ENCODE results near the gene ADAM30. TPM values are rescaled to one million over a fixed set of nuclear protein-coding genes. Genes with fewer than 3 reads are reported as not detected.

Gene ADAM30
- total RNA-seq (ENCODE audit: low replicate concordance), result not detected in 2 replicates
- long read RNA-seq, result 0 reads

DNA sequence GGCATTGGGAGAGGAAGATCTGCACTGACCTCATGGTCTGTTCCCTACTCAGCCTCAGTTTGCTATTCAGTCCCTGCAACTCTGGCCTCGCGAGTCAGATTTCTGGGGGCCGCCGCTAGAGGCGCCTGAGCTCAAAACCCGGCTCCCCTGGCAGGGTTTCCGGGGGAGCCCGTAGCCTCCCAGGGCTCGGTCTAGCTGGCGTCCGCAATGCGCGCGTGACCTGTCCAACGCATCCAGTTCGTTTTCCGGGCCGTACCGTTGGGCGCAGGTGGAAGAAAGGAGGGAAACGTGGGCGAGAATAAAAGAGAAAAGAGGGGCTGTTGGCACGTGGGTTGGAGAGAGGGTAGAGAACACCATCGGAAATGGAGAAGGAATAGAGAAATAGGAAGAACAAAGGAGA, at the start of gene ADAM30:
Gene ADAM30, minus strand, starts transcription at position 213 of the 400 bp plus-strand sequence. Its CDS starts 179 bp downstream, at position 34.
- Mint-ChIP-seq H3K4me1 (ENCODE audit: unreplicated experiment) (no peaks in the 10 kb centered on the region), H3K4me3 (peak within 1 kb of the TSS; percentile 46), H3K27me3 (peaks cover 11% of the 10 kb centered on the region), H3K36me3 (no peaks in the 10 kb centered on the region), H3K9me3 (no peaks in the 10 kb centered on the region), H3K27ac (no peak within 1 kb of the TSS)
- no peak for DNase-seq (ENCODE audit: extremely low spot score, unreplicated experiment)
- TF ChIP-seq, protein P1, sequence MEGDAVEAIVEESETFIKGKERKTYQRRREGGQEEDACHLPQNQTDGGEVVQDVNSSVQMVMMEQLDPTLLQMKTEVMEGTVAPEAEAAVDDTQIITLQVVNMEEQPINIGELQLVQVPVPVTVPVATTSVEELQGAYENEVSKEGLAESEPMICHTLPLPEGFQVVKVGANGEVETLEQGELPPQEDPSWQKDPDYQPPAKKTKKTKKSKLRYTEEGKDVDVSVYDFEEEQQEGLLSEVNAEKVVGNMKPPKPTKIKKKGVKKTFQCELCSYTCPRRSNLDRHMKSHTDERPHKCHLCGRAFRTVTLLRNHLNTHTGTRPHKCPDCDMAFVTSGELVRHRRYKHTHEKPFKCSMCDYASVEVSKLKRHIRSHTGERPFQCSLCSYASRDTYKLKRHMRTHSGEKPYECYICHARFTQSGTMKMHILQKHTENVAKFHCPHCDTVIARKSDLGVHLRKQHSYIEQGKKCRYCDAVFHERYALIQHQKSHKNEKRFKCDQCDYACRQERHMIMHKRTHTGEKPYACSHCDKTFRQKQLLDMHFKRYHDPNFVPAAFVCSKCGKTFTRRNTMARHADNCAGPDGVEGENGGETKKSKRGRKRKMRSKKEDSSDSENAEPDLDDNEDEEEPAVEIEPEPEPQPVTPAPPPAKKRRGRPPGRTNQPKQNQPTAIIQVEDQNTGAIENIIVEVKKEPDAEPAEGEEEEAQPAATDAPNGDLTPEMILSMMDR (conservative IDR thresholded peaks at IDR 0.05), result no peak

DNA sequence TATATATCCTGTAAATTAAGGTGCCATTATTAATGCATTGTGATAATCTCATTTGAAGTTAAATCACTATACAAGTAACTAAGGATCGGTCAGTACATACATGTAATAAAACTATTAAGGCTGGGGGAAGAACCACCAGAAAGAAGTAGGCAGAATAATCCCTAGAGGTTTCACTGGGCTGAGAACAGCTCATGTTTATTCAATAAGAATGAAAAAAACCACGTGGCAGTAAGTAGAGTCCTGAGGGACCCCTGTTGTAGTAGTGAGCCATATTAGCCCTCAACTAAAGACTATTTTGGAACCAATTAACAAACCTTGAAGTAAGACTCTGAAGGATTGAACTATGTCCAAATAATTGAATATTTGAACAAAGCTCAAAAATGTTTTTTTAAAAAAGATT, 46.9 kb upstream of the ADAM30 start:
- H3K27me3 Mint-ChIP-seq, result no peaks in the 10 kb centered on the region
- no peaks in the 10 kb centered on the region for H3K4me1 Mint-ChIP-seq (ENCODE audit: unreplicated experiment)
- TF ChIP-seq, protein P1 (conservative IDR thresholded peaks at IDR 0.05), result no peak
- no peak for DNase-seq (ENCODE audit: extremely low spot score, unreplicated experiment)
- H3K4me3 Mint-ChIP-seq, result no peak overlapping the region
- H3K27ac Mint-ChIP-seq, result no peak overlapping the region
- H3K9me3 Mint-ChIP-seq, result no peaks in the 10 kb centered on the region
- peaks cover 32% of the 10 kb centered on the region for H3K36me3 Mint-ChIP-seq

DNA sequence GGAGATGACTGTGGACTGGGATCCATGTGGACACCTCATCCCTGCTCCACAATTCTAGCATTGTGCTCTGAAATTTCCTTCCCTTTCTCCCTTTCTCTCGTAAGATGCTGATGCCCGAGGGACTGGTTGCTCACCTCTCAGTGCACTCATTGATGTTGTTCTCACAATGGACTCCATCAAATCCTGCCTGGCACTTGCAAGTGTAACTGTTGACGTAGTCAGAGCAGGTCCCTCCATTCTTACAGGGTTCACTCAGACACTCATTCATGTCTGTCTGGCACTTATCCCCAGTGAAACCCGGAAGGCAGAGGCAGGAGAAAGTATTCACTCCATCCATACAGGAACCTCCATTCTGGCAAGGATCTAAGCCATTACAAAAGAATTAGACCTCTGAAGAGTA, 45.1 kb upstream of the ADAM30 start:
- H3K4me1 Mint-ChIP-seq (ENCODE audit: unreplicated experiment), result no peaks in the 10 kb centered on the region
- H3K36me3 Mint-ChIP-seq, result peaks cover 42% of the 10 kb centered on the region
- H3K9me3 Mint-ChIP-seq, result no peaks in the 10 kb centered on the region
- no peaks in the 10 kb centered on the region for H3K27me3 Mint-ChIP-seq
- TF ChIP-seq, protein P1 (conservative IDR thresholded peaks at IDR 0.05), result no peak
- no peak for DNase-seq (ENCODE audit: extremely low spot score, unreplicated experiment)
- H3K4me3 Mint-ChIP-seq, result no peak overlapping the region
- no peak overlapping the region for H3K27ac Mint-ChIP-seq

DNA sequence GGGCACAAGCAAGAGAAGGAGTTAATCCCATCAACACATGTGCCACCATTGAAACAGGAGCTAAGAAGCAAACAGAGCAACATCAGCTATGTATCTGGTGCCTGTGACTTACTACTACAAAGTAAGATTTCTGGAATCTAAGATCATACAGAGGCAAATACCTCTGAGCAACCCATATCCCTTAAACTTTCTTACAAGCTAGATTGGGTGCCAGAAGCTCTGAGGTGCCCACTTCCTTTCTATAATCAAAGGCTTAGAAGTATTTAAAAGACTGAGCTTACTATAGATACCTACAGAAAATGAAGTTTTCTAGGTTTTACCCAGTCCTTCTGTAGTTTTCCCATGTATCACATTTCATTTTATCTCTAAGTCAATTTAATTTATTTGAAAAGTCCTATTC, 44.4 kb upstream of the ADAM30 start:
- no peak for DNase-seq (ENCODE audit: extremely low spot score, unreplicated experiment)
- TF ChIP-seq, protein P1 (conservative IDR thresholded peaks at IDR 0.05), result no peak
- no peaks in the 10 kb centered on the region for H3K27me3 Mint-ChIP-seq
- H3K27ac Mint-ChIP-seq, result no peak overlapping the region
- no peak overlapping the region for H3K4me3 Mint-ChIP-seq
- peaks cover 47% of the 10 kb centered on the region for H3K36me3 Mint-ChIP-seq
- no peaks in the 10 kb centered on the region for H3K9me3 Mint-ChIP-seq
- no peaks in the 10 kb centered on the region for H3K4me1 Mint-ChIP-seq (ENCODE audit: unreplicated experiment)

DNA sequence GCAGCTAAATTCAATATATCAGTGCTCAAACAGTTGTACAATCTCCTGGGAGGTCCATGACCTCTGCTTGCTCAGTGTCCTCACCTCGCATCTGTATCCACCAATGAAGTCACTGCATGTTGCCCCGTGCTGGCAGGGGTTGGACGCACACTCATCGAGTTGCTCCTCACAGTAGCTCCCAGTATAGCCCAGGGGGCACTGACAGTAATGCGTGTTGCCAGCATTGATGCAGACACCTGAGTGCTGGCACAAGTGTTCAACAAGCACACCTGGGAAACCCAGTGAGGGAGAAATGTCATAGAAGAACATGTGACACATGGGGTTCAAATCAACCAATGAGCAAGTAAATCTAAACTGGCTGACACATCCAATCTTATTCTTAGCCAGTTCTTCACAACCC, 40.9 kb upstream of the ADAM30 start:
- no peak for DNase-seq (ENCODE audit: extremely low spot score, unreplicated experiment)
- peaks cover 66% of the 10 kb centered on the region for H3K36me3 Mint-ChIP-seq
- no peak overlapping the region for H3K4me3 Mint-ChIP-seq
- no peaks in the 10 kb centered on the region for H3K4me1 Mint-ChIP-seq (ENCODE audit: unreplicated experiment)
- peaks cover 16% of the 10 kb centered on the region for H3K9me3 Mint-ChIP-seq
- TF ChIP-seq, protein P1 (conservative IDR thresholded peaks at IDR 0.05), result no peak
- H3K27me3 Mint-ChIP-seq, result no peaks in the 10 kb centered on the region
- H3K27ac Mint-ChIP-seq, result no peak overlapping the region

DNA sequence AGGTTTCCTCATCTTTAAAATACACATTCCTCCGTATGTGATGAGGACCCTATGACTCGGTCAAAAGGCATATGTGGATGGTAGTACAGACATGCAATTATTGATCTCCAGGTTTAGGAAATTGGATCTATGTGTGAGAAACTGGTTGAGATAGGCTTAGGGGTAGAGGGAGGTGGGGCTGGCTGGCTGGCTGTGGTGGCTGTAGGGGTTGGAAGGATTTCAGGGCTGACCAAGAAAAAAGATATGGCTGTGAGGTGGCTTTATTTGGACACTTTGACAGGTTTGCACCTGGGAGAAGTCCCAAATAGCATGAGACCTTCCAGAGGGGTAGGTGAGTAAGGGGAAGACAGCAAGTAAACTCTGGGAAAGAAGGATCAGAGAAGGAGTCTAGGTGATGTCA, 39.6 kb upstream of the ADAM30 start:
- Mint-ChIP-seq H3K9me3 (peaks cover 16% of the 10 kb centered on the region), H3K36me3 (peaks cover 57% of the 10 kb centered on the region), H3K27me3 (no peaks in the 10 kb centered on the region), H3K27ac (no peak overlapping the region), H3K4me3 (no peak overlapping the region), H3K4me1 (ENCODE audit: unreplicated experiment) (no peaks in the 10 kb centered on the region)
- TF ChIP-seq, protein P1 (conservative IDR thresholded peaks at IDR 0.05), result no peak
- DNase-seq (ENCODE audit: extremely low spot score, unreplicated experiment), result no peak

All from type B pancreatic cell (in vitro differentiated cells).